Mucosa of rectum (tissue), 2 donors: ENCODE measurements around the gene UACA.

ENCODE experiments used
- H3K27ac ChIP-seq, 2 donors: one replicate each; pipeline ENCODE4 v1.7.0; 2013; ENCODE audit warnings: inconsistent platforms in 2 of 2, low read depth in 2 of 2, low read length in 2 of 2
- H3K27me3 ChIP-seq, 2 donors: one replicate each; pipeline ENCODE4 v1.7.0; 2013; ENCODE audit warnings: low read length in 2 of 2; ENCODE audit not compliant: control insufficient read depth in 2 of 2, insufficient read depth in 2 of 2
- H3K36me3 ChIP-seq, 2 donors: one replicate each; pipeline ENCODE4 v1.7.0; 2013; ENCODE audit warnings: low read length in 2 of 2; ENCODE audit not compliant: control insufficient read depth in 2 of 2, insufficient read depth in 2 of 2
- H3K4me1 ChIP-seq, 2 donors: one replicate each; pipeline ENCODE4 v1.7.0; 2013; ENCODE audit warnings: low read length in 2 of 2, mild to moderate bottlenecking in 1 of 2; ENCODE audit not compliant: control insufficient read depth in 2 of 2, insufficient read depth in 2 of 2
- H3K4me3 ChIP-seq, 2 donors: one replicate each; pipeline ENCODE4 v1.7.0; 2013; ENCODE audit warnings: low read length in 2 of 2
- H3K9ac ChIP-seq, 2 donors: one replicate each; pipeline ENCODE4 v1.7.0; 2013; ENCODE audit warnings: low read length in 2 of 2, low read depth in 1 of 2, mild to moderate bottlenecking in 1 of 2
- H3K9me3 ChIP-seq, 2 donors: one replicate each; pipeline ENCODE4 v1.7.0; 2013; ENCODE audit warnings: low read length in 2 of 2; ENCODE audit not compliant: control insufficient read depth in 2 of 2
- donor health status: healthy.
- donor health status: Normal muscosa, but diverticular disease.

Gene UACA

DNA sequence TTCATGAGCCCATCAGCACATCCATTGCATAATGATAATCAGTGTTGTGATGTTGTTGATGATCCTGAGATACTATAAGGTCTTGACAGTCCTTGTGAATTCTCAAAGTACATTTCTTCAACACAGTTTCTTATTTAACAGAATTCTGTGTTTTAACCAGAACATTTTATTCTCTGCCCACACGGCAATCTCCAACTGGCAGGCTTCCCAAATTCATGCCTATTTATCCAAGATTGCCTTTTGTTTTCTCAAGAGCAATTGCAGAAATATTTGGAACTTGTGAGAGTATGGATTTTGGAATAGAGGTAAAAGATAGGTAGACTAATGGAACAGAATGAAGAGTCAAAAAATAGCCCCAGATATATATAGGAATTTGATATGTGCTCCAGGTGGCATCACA lies 116.0 kb downstream of the UACA start:
- no peak overlapping the region for H3K9ac ChIP-seq
- H3K27ac ChIP-seq, result no peak overlapping the region
- no peaks in the 10 kb centered on the region for H3K27me3 ChIP-seq
- H3K4me1 ChIP-seq, result no peaks in the 10 kb centered on the region
- H3K4me3 ChIP-seq, result no peak overlapping the region
- H3K36me3 ChIP-seq, result no peaks in the 10 kb centered on the region
- no peaks in the 10 kb centered on the region for H3K9me3 ChIP-seq

DNA sequence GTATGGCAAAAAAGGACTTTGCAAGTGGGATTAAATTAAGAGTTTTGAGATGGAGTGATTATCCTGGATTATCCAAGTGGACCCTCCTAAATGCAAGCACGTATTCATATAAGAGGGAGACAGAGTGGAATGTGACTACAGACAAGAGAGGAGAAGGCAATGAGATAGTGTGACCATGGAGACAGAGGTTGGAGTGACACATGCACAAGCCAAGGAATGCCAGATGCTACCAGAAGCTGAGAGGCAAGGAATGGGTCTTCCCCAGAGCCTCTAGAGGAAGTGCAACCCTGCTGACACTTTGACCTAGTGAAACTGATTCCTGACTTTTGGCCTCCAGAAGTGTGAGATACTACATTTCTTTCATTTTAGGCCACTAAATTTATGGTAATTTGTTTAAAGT lies 117.2 kb downstream of the UACA start:
- Histone ChIP-seq H3K9me3 (no peaks in the 10 kb centered on the region), H3K27ac (no peak overlapping the region), H3K27me3 (no peaks in the 10 kb centered on the region), H3K36me3 (no peaks in the 10 kb centered on the region), H3K4me3 (no peak overlapping the region), H3K9ac (no peak overlapping the region), H3K4me1 (no peaks in the 10 kb centered on the region)

DNA sequence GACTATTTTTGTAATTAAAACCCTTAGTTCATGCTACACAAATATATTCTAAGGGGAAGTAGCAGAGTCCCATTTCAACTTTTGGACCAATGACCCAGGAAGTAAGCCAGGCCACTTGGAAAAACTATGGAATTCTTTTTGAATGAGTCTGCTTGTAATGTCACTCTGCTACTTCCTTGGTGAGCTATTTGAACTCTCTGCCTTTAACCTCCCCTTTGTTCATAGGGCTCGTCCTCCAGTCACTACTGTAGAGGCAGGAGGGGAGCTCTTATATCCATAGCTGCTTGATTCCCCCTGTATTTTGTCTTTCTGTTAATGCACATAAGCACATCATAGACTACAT lies 119.6 kb downstream of the UACA start:
- Histone ChIP-seq H3K4me1 (no peaks in the 10 kb centered on the region), H3K9ac (no peak overlapping the region), H3K27me3 (no peaks in the 10 kb centered on the region), H3K27ac (no peak overlapping the region), H3K9me3 (no peaks in the 10 kb centered on the region), H3K4me3 (no peak overlapping the region), H3K36me3 (no peaks in the 10 kb centered on the region)

DNA sequence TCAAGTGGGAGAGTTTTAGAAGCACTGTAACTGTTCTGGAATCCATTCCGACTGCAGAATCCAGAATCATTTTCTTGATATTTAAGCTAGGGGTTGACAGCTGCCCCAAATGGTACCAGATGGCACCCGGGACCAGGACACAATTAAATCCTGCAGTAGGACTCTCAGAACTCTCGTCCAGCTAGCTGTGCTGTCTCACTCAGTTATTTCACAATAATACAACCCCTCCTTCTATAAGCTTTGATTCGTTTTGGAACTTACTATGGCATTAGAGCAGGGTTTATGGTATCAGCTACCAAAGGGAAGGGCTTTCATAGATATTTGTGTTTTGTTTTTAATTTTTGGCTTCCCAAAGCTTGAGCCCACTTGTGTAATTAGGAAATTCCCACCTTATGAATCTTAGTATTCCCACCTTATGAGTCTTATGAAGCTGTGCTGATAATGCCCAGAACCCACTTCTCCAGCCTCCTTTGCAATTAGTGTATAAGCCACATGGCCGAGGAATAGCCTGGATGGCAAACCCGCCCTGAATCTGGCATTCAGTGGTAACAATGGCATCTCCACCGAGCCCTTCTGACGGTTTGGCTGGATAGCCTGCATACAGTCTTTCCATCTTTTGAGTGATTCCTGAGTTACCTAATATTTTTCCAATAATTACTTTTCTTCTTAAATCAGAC lies 120.1 kb downstream of the UACA start:
- Histone ChIP-seq H3K27me3 (no peaks in the 10 kb centered on the region), H3K9me3 (no peaks in the 10 kb centered on the region), H3K9ac (no peak overlapping the region), H3K4me3 (no peak overlapping the region), H3K36me3 (no peaks in the 10 kb centered on the region), H3K27ac (no peak overlapping the region), H3K4me1 (no peaks in the 10 kb centered on the region)

DNA sequence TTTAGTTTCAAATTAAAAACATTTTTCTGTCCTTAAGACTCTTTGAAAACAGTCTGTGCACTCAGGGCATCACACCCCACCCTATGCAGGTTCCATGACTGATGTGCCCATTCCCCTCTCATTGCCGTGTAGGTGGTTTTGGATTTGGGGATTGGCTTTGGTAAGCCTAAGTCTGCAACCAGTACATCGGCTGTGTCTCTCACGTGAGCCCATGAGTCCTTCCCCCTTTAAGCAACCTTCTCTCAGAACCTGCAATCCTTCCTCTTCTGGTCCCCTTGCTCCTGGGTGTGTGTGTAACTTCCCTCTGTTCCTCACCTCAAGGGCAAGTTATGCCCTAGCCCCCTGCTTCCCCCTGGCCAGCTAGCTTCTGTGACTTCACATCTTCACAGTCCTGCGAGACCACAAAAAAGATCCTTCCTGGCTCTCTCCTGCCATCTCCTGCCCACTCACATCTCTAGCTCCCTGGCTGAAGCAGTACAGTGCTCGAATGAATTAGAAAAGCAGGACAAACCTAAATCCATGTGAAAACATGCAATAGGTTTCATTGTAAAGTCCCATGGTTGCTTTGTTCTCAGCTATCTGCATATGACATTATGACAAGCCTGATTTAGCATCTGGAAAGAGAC lies 126.7 kb downstream of the UACA start:
- no peaks in the 10 kb centered on the region for H3K9me3 ChIP-seq
- H3K4me1 ChIP-seq, result no peaks in the 10 kb centered on the region

DNA sequence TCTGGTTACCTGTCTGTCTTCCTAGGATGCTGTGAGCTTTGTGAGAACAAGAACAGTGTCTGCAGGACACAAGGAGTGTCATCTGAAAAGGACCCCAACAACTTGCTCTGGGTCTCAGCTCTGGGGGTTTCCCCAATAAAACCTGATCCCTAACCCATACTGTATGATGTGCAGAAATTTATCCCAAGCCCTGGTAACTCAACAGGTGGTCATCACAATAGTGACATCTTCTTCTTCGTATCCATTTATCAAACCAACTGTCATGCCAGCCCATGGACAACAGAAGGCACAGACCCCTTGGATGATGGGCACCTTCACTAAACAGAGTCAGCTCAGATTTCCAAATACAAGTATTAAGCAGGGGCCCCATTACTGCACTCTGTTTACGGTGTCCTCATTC lies 127.5 kb downstream of the UACA start:
- peaks cover 0 to 2% of the 10 kb centered on the region in 2 donors for H3K27me3 ChIP-seq
- no peaks in the 10 kb centered on the region for H3K9me3 ChIP-seq
- H3K4me3 ChIP-seq, result no peak overlapping the region
- no peaks in the 10 kb centered on the region for H3K4me1 ChIP-seq
- no peak overlapping the region for H3K9ac ChIP-seq
- no peaks in the 10 kb centered on the region for H3K36me3 ChIP-seq
- no peak overlapping the region for H3K27ac ChIP-seq

More for the DNA sequence above, 126.7 kb downstream of the UACA start:
- Histone ChIP-seq H3K27me3 (peaks cover 0 to 2% of the 10 kb centered on the region in 2 donors), H3K9ac (no peak overlapping the region), H3K27ac (no peak overlapping the region), H3K4me3 (no peak overlapping the region), H3K36me3 (no peaks in the 10 kb centered on the region)

DNA sequence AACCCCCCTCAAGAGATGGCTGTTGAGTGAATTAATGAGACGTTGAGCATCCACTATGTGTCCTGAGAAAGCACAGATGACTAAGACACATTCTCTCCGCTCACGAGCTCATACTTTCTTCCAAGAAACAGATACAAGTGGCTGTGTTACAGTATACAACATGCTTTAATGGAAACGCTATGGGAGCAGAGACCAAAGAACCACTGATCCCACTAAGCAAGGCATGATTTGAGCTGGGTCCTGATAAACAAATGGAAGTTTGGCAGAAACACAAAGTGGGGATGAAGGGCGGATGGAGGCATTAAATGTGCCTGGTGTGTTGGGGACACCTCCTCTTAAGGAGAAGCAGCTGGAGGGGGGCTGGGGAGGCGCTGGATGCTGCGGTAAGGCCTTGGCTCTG lies 129.4 kb downstream of the UACA start:
- H3K9me3 ChIP-seq, result no peaks in the 10 kb centered on the region
- H3K36me3 ChIP-seq, result no peaks in the 10 kb centered on the region
- no peak overlapping the region for H3K9ac ChIP-seq
- peaks cover 0 to 2% of the 10 kb centered on the region in 2 donors for H3K27me3 ChIP-seq
- H3K27ac ChIP-seq, result no peak overlapping the region
- H3K4me1 ChIP-seq, result no peaks in the 10 kb centered on the region
- no peak overlapping the region for H3K4me3 ChIP-seq

DNA sequence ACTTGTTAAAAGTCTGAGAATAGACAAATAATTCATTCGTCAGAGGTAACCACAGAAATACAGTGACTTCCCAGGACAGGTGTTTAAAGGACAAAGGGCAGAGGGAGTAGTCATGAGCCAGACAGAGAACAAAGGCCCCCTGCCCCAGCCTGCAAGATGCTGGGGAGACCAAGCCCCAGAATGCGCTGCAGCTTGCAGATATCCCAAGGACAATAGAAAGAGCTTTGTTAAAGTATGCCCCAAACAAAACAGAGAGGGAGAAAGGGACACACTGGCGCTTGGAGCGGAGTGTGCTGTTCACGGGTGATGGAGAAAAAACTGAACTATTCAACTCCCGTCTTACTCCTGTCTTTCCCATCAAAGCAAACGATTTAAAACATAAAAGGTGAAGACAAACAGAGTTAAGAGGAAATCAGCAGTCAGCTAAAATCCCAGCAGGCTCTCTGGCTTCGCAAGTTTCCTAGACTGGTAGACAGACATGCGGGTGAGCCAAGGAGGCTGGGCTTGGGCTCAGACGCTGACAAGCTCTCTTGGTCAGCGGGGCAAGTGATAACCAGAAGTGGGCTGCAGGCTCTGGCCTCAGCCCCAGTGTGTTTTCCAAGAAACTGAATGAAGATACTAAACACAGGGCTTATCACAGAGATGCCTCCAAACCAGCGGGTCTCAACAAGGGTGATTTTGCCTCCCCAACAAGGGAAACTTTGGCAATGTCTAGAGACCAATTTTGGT lies 130.1 kb downstream of the UACA start:
- H3K4me3 ChIP-seq, result no peak overlapping the region
- no peak overlapping the region for H3K9ac ChIP-seq
- H3K36me3 ChIP-seq, result no peaks in the 10 kb centered on the region
- no peaks in the 10 kb centered on the region for H3K4me1 ChIP-seq
- H3K27me3 ChIP-seq, result peaks cover 0 to 2% of the 10 kb centered on the region in 2 donors
- H3K9me3 ChIP-seq, result no peaks in the 10 kb centered on the region
- H3K27ac ChIP-seq, result no peak overlapping the region

DNA sequence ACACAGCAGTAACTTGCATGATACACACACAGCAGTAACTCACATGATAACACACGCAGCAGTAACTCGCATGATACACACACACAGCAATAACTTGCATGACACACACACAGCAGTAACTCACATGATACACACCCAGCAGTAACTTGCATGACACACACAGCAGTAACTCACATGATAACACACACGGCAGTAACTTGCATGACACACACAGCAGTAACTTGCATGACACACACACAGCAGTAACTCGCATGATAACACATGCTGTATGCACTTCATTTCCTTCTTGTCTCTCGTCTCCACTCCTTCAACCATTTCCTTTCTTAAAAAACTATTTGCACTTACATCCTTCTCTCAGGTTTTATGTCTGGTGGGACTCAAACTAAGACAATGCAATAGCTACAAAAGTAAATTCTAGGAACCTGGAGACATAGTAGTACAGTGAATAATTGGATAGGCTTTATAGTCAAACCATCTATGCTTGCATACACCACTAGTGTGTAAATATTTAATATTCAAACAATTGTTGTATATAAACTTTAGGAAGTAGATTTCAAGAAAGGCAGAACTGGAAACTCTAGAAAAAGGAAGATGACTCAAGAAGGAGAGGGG lies 130.8 kb downstream of the UACA start:
- no peaks in the 10 kb centered on the region for H3K36me3 ChIP-seq
- H3K9me3 ChIP-seq, result no peaks in the 10 kb centered on the region
- H3K4me3 ChIP-seq, result no peak overlapping the region
- H3K9ac ChIP-seq, result no peak overlapping the region
- H3K27ac ChIP-seq, result no peak overlapping the region
- H3K4me1 ChIP-seq, result no peaks in the 10 kb centered on the region
- H3K27me3 ChIP-seq, result peaks cover 0 to 2% of the 10 kb centered on the region in 2 donors

DNA sequence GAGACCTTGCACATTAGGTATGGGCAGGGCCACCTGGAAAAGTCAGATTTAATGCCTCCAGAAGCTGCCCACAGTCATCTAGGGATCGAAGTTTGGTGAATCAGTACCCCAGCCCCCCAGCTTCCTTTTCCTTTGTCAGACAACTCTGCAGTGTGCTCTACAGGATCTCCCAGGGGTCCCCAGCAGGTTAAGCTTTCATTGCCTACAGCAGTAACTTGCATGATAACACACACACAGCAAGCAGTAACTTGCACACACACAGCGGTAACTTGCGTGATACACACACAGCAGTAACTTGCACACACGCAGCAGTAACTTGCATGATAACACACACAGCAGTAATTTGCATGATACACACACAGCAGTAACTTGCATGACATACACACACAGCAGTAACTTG lies 131.3 kb downstream of the UACA start:
- H3K27ac ChIP-seq, result no peak overlapping the region
- H3K4me3 ChIP-seq, result no peak overlapping the region
- H3K4me1 ChIP-seq, result no peaks in the 10 kb centered on the region
- no peaks in the 10 kb centered on the region for H3K9me3 ChIP-seq
- H3K27me3 ChIP-seq, result peaks cover 0 to 2% of the 10 kb centered on the region in 2 donors
- no peaks in the 10 kb centered on the region for H3K36me3 ChIP-seq
- H3K9ac ChIP-seq, result no peak overlapping the region
